ENCODE data around the gene PUS7.
"Not testable (repeated sequence)": the region's sequence is repeated elsewhere in the genome, so short reads cannot be mapped to it uniquely, and the experiment has no call there.

PUS7 gene

DNA sequence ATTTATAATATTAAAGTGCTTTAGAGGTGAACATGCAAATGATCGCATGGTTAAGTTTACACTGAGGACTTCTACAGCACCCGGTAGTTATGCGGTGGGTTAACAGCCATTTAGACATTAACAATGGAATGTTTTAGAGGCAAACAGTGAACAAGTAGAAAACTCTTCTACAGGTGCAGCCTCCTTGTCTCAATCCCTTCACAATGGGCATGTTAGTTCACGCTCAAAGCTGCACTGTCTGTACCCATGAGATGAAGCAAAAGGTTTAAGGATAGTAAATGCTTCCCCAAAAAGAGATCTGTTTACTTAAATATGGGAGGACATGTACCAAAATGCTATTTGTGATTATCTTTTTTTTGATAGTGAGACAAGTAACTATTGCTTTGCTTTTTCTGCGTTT is 25.1 kb downstream of the PUS7 start:
- DNase-seq (ENCODE audit: low read depth in 2 of 3, low spot score in 1 of 3) = no peak

DNA sequence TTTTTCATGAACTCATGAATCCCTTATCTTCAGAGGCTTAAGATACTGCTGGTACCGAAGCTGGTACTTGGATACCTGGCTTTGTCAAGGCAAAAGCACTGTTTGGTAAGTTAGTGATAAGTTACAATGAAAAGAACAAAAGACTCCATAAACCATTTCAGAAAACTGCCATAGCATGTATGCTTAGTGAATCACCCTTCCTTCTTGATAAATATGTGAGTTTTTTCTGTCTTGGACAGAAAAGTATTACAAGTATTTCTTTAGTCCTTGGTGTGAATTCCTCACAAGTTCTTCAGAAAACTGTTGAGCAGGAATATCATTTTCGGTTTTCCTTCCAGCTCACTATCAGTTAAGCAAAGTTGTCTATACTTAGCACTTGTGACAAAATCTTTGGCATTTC is 25.6 kb downstream of the PUS7 start:
- DNase-seq (ENCODE audit: low read depth in 2 of 3, low spot score in 1 of 3) = no peak

- DNase-seq (ENCODE audit: low read depth in 2 of 3, low spot score in 1 of 3) = no peak
Observed at GRCh38 chr7:105493923-105494315, 28.2 kb downstream of the PUS7 start.

GRCh38 chr7:105493196-105493922 is 28.7 kb downstream of the PUS7 start:
- DNase-seq (ENCODE audit: low read depth in 2 of 3, low spot score in 1 of 3) = no peak

- no peak for DNase-seq (ENCODE audit: low read depth in 2 of 3, low spot score in 1 of 3)
Observed at GRCh38 chr7:105489409-105489808, 32.7 kb downstream of the PUS7 start.

DNA sequence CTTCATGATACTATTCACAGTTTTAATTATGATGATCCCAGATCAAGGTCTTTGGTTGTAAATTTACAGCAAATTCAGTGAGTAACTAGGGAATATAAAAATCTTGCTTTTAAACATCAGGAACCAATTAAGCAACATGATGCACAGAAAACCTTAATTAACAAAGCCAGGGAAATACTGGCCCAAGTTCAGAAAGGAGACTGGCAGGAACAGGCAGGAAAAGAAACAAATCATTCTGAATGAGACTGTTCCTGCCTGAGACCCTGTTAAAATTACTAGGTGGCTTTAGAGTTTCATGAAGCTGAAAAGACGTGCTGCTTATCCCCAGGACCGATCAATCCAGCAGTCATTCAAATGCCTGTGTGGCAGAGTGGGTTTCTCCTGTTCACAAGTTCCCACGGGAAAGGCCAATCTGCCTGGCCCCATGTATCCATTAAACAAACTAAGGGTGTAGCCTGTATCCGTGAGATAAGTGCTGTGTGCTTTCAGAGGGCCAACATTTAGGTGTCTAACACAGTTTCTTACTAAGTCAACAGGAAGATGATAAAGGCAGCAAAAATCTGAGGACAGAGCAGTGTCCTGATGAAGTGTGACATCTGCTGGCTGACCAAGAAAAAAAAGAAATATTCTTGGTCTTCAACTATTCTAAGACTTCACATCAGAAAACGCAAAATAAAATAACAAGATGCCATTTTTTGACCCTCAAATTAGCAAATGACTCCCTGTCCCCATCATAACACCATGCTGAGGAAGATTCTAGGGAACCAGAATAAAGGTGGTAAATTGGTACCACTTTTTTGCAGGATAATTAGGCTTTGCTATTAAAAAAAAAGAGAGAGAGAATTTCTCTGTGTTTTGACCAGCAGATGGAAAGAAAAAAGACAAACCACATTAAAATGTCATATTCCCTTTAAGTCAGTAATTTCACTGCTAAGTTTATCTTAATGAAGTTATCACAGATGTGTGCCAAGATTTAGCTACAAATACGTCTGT is 34.2 kb downstream of the PUS7 start:
- DNase-seq (ENCODE audit: low read depth in 2 of 3, low spot score in 1 of 3) = no peak

DNA sequence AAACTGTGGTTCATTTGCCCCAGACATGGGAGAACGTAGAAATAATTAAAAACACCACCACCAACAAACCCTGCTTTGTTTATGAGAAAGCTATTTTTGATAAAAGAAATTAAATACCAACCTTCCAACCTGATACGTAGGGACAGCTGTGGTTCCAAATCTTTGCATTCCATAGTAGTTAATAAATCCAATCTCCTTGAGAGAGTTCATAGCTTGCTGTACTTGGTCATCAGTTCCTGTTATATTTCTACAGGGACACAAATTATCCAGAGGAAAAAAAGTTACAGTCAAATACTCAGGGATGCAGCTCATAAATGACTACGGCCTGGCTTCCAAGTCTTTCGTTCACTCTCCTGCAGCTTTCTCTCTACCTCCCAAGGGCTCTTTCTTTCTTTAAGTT is 41.1 kb downstream of the PUS7 start:
- no peak for DNase-seq (ENCODE audit: low read depth in 2 of 3, low spot score in 1 of 3)

GRCh38 chr7:105478606-105479005 is 43.5 kb downstream of the PUS7 start:
- no peak for DNase-seq (ENCODE audit: low read depth in 2 of 3, low spot score in 1 of 3)

DNA sequence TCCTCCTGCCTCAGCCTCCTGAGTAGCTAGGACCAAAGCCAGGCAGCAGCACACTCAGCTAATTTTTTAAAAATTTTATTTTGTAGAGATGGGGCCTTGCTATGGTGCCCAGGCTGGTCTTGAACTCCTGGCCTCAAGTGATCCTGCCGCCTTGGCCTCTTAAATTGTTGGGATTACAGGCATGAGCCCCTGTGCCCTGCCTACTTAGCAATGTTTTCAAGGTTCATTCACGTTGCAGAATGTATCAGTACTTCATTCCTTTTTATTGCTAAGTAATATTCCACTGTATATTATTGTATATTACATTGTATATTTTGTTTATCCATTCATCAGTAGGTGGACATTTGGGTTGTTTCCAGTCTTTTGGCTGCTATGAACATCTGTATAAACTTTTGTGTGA is 44.2 kb downstream of the PUS7 start:
- no peak for DNase-seq (ENCODE audit: low read depth in 2 of 3, low spot score in 1 of 3)

DNA sequence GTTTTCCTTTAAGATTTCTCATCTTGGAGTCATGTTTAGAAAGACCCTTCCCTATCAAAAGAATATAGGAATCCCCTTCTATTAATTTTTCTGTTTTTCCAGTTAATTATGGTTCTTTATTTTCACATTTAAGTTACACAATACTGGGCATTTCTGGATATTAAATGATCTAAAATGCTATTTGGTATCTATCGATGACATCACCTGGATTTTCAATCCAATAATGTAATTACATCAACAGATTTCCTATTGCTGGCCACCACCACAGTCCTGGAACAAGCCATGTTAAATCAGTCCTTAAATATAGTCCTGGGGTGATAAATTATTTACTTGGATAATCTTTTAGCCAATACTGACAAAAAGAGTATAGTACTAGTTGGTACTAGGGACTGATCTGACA is 48.0 kb downstream of the PUS7 start:
- DNase-seq (ENCODE audit: low read depth in 2 of 3, low spot score in 1 of 3) = no peak

DNA sequence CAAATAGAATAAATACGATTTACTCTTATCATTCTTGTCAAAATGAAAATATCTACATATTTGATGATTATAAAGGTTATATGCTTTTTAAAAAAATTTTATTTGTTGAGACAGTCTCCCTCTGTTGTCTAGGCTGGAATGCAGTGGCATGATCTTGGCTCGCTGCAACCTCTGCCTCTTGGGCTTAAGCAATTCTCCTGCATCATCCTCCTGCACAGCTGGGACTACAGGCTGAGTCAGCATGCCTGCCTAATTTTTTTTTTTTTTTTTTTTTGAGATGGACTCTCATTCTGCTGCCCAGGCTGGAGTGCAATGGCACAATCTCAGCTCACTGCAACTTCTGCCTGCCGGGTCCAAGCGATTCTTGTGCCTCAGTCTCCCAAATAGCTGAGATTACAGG is 48.9 kb downstream of the PUS7 start:
- no peak for DNase-seq (ENCODE audit: low read depth in 2 of 3, low spot score in 1 of 3)

DNA sequence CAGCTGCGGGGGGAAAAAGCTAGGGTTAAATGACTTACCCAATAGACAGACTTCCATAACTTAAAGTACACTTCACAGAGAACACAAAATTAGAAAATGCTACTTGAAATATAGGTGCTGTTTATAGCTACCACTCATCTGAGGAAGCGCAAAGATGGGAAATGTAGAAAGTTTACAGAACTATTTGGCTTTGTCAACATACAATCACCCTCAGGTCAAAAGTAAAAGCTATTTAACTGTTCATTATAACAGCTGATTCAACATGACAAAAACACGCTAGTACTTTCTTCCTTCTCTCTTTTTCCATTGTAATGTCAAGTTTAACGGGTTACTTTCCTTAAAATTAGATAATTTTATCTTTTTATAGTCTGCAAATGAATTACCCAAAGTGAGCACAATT is 51.2 kb downstream of the PUS7 start:
- no peak for DNase-seq (ENCODE audit: low read depth in 2 of 3, low spot score in 1 of 3)

DNA sequence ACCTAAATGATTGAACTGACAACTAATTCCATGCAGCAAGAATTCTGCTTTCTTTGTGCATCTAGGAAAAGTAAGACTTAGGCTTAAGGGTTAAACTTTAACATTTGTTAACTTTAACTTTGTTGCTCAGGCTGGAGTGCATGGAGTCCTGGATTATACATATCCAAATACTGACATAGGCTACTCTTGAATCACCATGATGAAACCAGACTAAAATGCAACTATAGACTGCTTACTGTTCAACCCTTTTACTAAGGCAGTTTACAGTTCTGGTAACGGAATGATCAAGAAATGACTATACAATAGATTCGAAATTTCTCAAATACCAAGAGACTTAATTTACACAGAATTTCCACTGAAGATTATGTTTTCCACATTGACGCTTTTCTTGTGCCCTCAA is 52.0 kb downstream of the PUS7 start:
- DNase-seq (ENCODE audit: low read depth in 2 of 3, low spot score in 1 of 3) = no peak

- no peak for DNase-seq (ENCODE audit: low read depth in 2 of 3, low spot score in 1 of 3)
Observed at GRCh38 chr7:105462765-105463420, 59.2 kb downstream of the PUS7 start.

DNA sequence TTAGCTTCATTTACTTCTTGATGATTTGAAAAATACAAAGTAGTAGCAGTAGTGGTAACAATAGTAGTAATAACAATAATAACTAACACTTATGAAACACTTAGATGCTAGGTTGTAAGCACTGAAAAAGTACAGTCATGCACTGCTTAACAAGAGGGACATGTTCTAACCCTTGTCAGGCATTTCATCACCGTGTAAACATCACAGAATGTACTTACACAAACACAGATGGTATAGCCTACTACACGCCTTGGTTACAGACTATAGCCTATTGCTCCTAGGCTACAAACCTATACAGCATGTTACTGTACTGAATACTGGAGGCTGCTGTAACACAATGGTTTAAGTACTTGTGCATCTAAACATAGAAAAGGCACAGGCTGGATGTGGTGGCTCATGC is 60.6 kb downstream of the PUS7 start:
- DNase-seq (ENCODE audit: low read depth in 2 of 3, low spot score in 1 of 3) = no peak

DNA sequence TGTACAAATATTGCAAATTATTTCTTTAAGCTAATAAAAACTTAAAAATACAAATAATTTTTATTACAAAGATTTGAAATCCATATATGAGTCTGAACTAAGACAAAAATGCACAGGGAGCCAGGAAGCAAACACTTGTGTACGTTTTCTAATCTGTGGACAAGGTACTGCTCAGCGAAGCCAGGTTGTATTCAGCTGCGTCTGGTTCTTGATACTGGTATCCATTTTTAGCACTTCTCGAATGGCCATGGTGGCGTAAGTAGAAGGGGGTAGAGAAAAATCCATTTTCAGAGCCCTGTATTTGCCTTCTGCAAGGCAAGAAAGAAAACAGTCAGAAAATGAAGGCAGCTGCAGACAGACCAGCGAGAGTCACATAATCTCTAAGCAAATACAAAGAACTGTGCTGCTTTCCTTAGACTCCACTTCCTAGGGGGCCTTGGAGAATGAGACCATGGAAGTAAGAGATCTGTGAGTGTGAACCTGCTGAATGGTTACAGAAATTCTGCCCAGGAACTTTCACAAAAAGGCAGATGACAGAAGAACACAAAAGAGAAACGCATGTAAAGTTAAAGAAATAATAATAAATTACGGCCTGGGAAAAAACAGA is 64.3 kb downstream of the PUS7 start:
- no peak for DNase-seq (ENCODE audit: low read depth in 2 of 3, low spot score in 1 of 3)

DNA sequence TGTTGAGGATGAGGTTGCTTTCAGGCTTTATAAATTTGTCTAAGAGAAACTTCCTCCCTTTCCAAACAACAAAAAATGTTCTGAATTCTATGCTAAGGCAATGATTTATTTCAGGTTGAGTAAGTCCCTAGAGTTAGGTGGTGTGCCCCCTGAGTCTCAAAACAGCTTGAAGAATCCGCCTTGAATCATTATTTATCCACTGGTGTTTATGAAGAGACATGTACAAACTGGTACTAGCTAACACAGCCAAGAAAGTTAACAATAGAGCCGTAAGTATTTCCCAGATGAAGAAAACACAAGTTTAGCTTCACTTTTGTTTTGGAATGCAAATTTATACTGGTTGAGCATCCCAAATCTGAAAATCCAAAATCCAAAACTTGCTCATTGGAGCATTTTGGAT is 67.2 kb downstream of the PUS7 start:
- no peak for DNase-seq (ENCODE audit: low read depth in 2 of 3, low spot score in 1 of 3)

GRCh38 chr7:105454095-105454747 is 67.8 kb downstream of the PUS7 start:
- DNase-seq (ENCODE audit: low read depth in 2 of 3, low spot score in 1 of 3) = no peak

DNA sequence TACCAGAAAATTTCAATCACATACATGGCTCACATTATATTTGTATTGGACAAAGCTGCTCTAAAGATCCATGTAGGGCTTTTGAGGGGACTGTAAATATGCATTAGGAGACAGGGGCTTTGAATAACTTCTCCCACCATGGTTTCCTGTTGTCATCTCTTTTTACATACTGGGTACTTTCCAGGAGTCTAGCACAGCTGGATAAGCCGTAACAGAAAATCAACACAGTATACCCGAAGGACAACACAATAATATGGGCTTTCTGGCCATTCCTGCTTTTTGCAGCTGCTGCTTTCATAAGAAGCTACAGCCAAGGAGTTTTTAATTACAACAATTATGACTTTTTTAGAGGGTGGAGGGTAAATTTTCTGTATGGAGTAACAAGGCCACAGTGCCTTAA is 70.0 kb downstream of the PUS7 start:
- no peak for DNase-seq (ENCODE audit: low read depth in 2 of 3, low spot score in 1 of 3)

GRCh38 chr7:105450870-105451269 is 71.2 kb downstream of the PUS7 start:
- not testable (repeated sequence) for DNase-seq (ENCODE audit: low read depth in 2 of 3, low spot score in 1 of 3)

Data from stimulated activated CD4-positive, alpha-beta T cell treated with anti-CD3 and anti-CD28 coated beads, Interleukin-12 subunit alpha, Interleukin-12 subunit beta, amount 100 ng/mL, for 48 hours (primary cell).